HepG2 (cell line): Measurements from ENCODE around the gene DSCAM. TPM values are rescaled to one million over a fixed set of nuclear protein-coding genes. Genes with fewer than 3 reads are reported as not detected.

Experiments
- FOXA3 ChIP-seq: IDR thresholded peaks from 2 replicates; pipeline ENCODE4 v1.6.1; 2016; ENCODE audit warnings: missing genetic modification reagents, missing compliant biosample characterization
- HOXD1 ChIP-seq: sonication (generic); formaldehyde crosslinking; IDR thresholded peaks from 2 replicates; pipeline ENCODE4 v1.5.0; 2020; ENCODE audit warnings: missing genetic modification reagents
- KAT7 ChIP-seq: IDR thresholded peaks from 2 replicates; pipeline ENCODE4 v1.6.1; 2018; ENCODE audit warnings: borderline replicate concordance, missing compliant biosample characterization
- MLX ChIP-seq: IDR thresholded peaks from 2 replicates; pipeline ENCODE4 v1.6.1; 2016
- SNAPC5 ChIP-seq: sonication (generic); formaldehyde crosslinking; IDR thresholded peaks from 2 replicates; pipeline ENCODE4 v1.8.1; 2023; ENCODE audit warnings: mild to moderate bottlenecking, missing genetic modification reagents, borderline replicate concordance
- ZBTB10 ChIP-seq: sonication (generic); formaldehyde crosslinking; IDR thresholded peaks from 2 replicates; pipeline ENCODE4 v1.4.0; 2020; ENCODE audit warnings: missing genetic modification reagents, borderline replicate concordance
- ZHX2 ChIP-seq, 2 experiments: sonication (generic) in 1 of 2; formaldehyde crosslinking in 1 of 2; IDR thresholded peaks; 2 replicates each; pipeline versions ENCODE4 v1.6.1 to v1.9.0; 2014 to 2022; ENCODE audit warnings: antibody characterized with exemption in 1 of 2, borderline replicate concordance in 1 of 2, inconsistent platforms in 1 of 2, low read depth in 1 of 2, missing genetic modification reagents in 1 of 2
- ZNF644 ChIP-seq: IDR thresholded peaks from 2 replicates; pipeline ENCODE4 v1.6.1; 2016; ENCODE audit warnings: low read depth
- ZNF816 ChIP-seq: sonication (generic); formaldehyde crosslinking; IDR thresholded peaks from 2 replicates; pipeline ENCODE4 v1.8.0; 2022; ENCODE audit warnings: missing genetic modification reagents, mild to moderate bottlenecking, borderline replicate concordance
- polyA plus RNA-seq, 8 experiments: library from polyadenylated mRNA; depleted of rRNA in 3 of 8; stranded (reverse) in 7 of 8; unstranded in 1 of 8; fragments of >200 nt; fragmentation: Illumina TruSeq in 4 of 8; extraction: Trizol in 4 of 8; gene quantifications; 2 replicates each; pipeline versions ENCODE4 v1.2.1 to v1.2.3, GENCODE V29; 2011 to 2016; ENCODE audit warnings: low read depth in 4 of 8, missing spikeins in 1 of 8, mixed read lengths in 1 of 8; ENCODE audit not compliant: insufficient read depth in 1 of 8
- total RNA-seq, 5 experiments: library from RNA; depleted of rRNA; stranded (reverse); fragments of >200 nt; fragmentation: Illumina TruSeq; extraction: Trizol; gene quantifications; 2 replicates each; pipeline ENCODE4 v1.2.3, GENCODE V29; 2016; ENCODE audit warnings: low read depth in 1 of 5

DSCAM gene
- total and polyA plus RNA-seq, 2 of the 13 experiments (the other 11 are each of a cell fraction or from before 2014, with no cell fraction given), result not detected

- TF ChIP-seq ZHX2 (IDR thresholded peaks at IDR 0.05; ENCODE audit: low read depth) (no peak), ZHX2 (CRISPR knock-in tag; IDR thresholded peaks at IDR 0.05; ENCODE audit: borderline replicate concordance) (no peak), ZNF816 (CRISPR knock-in tag) (no peak), KAT7 (CRISPR knock-in tag) (no peak), SNAPC5 (CRISPR knock-in tag) (no peak), MLX (CRISPR knock-in tag) (no peak), HOXD1 (CRISPR knock-in tag) (no peak), FOXA3 (CRISPR knock-in tag) (no peak), ZNF644 (CRISPR knock-in tag) (no peak), ZBTB10 (CRISPR knock-in tag) (no peak)
Observed at GRCh38 chr21:40863839-40864238, 16.9 kb upstream of the DSCAM start (continued).
